ENCODE measurements around the gene CIART.
"Not testable (repeated sequence)": the region's sequence is repeated elsewhere in the genome, so short reads cannot be mapped to it uniquely, and the experiment has no call there.

CIART gene

DNA sequence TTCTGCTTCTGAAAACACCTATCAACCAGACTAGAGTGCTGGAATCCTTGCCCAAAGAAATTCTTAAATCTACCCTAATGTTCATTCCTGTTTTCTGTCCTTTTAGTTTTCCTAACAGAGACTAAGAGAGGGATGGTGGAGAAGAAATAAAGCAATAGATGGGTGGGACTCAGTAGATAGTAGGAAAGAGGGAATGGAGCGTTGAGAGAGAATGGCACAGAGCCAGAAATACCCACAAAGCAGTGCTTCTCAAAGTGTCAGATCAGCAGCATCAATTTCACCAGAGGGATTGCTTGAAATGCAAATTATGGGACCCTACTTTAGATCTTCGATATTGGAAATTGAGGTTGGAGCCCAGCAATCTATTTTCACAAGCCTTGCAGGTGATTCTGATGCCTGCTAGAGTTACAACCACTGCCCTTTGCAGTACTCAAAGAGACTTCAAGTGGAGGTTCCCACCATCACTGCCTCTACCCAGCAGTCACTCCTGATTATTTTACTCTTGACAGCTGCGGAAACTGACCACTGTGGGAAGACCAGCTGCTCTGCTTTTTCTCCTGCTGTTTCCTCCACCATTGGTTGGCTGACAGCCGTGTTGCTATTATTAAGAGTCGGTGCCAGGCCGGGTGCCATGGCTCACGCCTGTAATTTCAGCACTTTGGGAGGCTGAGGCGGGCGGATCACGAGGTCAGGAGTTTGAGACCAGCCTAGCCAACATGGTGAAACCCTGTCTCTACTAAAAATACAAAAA is 27.6 kb downstream of the CIART start:
- no peak for DNase-seq (ENCODE audit: low spot score)

DNA sequence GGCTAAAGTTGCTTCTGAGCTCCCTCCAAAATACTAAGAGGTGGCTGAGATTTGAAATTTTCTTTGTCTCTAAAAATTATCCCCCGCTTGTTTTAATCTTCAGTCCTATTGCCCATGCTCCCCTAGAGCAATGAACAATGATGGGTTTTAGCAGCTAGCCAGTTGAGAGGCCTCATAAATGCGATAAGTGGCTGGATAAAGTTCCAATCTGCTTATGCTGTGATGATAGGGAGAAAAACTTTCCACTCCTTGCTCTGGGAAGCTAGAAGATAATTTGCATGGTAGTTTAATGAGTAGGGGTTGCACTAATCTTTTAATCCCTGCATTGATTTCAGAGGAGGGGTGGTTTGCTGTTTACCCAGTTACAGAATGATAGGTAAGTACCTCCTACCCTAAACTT is 29.4 kb downstream of the CIART start:
- no peak for DNase-seq (ENCODE audit: low spot score)

DNA sequence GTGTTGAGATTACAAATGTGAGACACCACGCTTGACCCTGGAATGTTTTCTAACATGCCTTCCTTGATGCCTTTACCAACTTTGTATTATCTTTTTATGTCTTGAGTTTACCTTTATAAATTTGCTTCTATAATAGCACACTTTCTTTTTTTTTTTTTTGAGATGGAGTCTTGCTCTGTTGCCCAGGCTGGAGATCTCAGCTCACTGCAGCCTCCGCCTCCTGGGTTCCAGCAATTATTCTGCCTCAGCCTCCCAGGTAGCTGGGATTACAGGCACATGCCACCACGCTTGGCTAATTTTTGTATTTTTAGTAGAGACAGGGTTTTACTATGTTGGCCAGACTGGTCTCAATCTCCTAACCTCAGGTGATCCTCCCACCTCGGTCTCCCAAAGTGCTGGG is 32.3 kb downstream of the CIART start:
- not testable (repeated sequence) for DNase-seq (ENCODE audit: low spot score)

DNA sequence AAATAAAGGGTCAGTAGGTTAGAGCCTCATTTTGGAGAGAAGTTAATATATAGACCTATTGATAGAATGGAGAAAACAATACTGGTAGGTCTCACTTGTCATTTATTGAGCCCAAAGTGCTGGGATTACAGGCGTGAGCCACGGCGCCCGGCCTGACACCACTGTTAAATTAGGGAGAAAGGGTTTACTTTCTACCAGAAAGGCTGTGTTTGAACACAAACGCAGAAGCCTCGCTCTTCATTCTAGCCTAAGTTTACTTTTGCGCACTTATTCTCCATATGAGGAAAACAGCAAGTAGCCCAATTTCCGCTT is 38.3 kb downstream of the CIART start:
- DNase-seq (ENCODE audit: low spot score) = no peak

DNA sequence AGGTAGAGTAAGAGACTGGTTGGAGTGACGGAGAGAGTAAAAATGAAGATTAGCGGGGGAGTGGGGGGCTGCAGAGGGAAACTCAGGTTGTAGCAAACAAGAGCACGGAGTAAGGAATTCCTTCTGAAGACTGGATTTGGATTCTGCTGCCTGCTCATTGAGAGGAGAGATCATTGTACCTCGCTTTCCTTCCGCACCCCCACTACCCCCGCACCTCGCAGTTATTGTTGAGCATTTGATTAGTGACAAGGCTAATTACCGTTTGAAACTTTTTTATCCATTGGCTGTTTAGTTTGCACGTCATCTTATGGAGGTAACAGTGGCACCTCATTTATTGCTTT is 39.4 kb downstream of the CIART start:
- no peak for DNase-seq (ENCODE audit: low spot score)

DNA sequence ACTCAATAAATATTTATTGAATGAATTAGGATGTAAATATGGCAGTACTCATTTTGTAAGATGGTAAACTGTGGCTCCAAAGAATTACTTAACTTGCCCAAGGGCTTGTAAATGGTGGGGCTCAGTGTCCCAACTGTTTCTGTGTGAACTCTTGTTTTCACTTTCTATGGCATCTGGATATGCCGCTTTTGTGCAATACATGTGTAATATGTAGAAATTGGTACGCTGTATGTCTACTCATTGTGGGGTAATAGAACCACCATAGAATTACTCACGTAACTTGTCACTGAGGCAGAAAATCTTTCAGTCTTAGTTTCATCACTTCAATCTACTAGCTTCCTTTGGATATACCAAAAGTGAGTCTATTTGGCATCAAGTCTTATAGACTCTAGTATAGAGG is 40.0 kb downstream of the CIART start:
- no peak for DNase-seq (ENCODE audit: low spot score)

DNA sequence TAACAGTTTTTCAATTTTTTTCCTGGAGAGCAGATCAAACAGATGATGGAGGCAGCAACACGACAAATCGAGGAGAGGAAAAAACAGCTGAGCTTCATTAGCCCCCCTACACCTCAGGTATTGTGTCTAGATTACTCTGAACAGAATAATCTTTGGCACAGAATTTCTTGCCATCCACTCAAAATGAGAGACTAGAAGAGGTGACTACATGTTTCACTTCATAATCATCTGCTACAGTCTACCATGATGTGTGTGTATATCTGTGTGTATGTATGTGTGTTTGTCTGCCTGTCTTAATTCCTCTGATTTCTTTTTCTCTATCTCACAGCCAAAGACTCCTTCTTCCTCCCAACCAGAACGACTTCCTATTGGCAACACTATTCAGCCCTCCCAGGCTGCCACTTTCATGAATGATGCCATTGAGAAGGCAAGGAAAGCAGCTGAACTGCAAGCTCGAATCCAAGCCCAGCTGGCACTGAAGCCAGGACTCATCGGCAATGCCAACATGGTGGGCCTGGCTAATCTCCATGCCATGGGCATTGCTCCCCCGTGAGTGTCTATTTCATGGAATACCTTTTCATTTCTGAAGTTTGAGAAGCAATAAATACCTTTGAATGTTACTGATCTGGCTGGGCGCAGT is 50.4 kb downstream of the CIART start:
- DNase-seq (ENCODE audit: low spot score) = no peak
